AG09319 (cell line): ENCODE data around the gene CNNM2.

ENCODE experiments used
- DNase-seq: peaks from one replicate; pipeline ENCODE4 v3.0.0-alpha.2; 2010; ENCODE audit warnings: low read depth; ENCODE audit errors: extremely low read depth
- CTCF ChIP-seq: IDR thresholded peaks from 2 replicates; pipeline ENCODE4 v1.5.1; 2011; ENCODE audit warnings: low read depth, mild to moderate bottlenecking, inconsistent platforms, low read length, moderate library complexity

The CNNM2 gene

GRCh38 chr10:102945962-102946361, 27.9 kb downstream of the CNNM2 start:
- TF ChIP-seq CTCF, result no peak
- DNase-seq, result no peak

- no peak for DNase-seq
- TF ChIP-seq CTCF, result no peak
These were observed 28.9 kb downstream of the CNNM2 start for GRCh38 chr10:102946992-102947391.

- TF ChIP-seq CTCF, result no peak
- DNase-seq, result no peak
These were observed 30.1 kb downstream of the CNNM2 start for GRCh38 chr10:102948176-102948575.

- TF ChIP-seq CTCF, result no peak
- no peak for DNase-seq
These were observed 30.7 kb downstream of the CNNM2 start for GRCh38 chr10:102948786-102949185.

GRCh38 chr10:102949916-102950315, 31.8 kb downstream of the CNNM2 start:
- no peak for DNase-seq
- no peak for TF ChIP-seq CTCF

GRCh38 chr10:102951316-102951715, 33.2 kb downstream of the CNNM2 start:
- DNase-seq, result no peak
- TF ChIP-seq CTCF, result no peak

GRCh38 chr10:102959360-102959759, 41.3 kb downstream of the CNNM2 start:
- DNase-seq, result no peak
- no peak for TF ChIP-seq CTCF

- no peak for TF ChIP-seq CTCF
- no peak for DNase-seq
These were observed 42.1 kb downstream of the CNNM2 start for GRCh38 chr10:102960157-102960556.
